Activated CD8-positive, alpha-beta memory T cell treated with anti-CD3 and anti-CD28 coated beads for 24 hours (primary cell): ENCODE data around the gene NSA2.

Experiments used
- DNase-seq: peaks from one replicate; pipeline ENCODE4 v3.0.0-alpha.2; 2020

Gene NSA2

DNA sequence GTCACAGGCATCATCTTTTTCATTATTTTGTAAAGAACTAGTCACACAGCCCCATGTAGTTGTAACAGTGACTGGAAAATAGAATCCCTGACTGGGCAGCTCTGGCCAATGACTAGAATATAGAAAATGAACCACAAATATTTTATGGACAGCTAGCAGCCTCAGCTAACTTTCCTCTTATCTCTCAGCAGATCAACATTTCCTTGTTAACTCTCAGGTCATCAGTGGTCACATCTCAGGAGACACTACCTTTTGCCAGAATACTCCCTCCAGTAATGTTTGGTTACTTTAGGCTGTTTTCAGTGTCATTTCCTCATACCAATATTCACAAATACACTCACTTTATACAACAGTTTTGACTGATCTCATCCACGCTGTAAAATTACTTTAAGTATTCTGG lies 55.2 kb downstream of the NSA2 start:
- DNase-seq: no peak

DNA sequence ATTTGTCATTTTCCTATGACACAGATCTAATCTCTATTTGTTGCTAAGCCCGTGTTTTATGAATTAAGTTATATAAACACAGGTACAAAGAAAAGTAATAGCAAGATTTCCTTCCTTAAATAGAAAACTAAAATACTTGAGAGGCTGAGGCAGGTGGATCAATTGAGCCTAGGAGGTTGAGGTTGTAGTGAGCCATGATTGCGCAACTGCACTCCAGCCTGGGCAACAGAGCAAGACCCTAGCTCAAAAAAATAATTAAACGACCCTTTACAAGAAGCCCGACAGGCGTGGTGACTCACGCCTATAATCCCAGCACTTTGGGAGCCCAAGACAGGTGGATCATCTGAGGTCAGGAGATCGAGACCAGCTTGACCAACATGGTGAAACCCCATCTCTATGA lies 62.4 kb downstream of the NSA2 start:
- no peak for DNase-seq
